Measurements from ENCODE around the gene SPRYD7.
"Not testable (repeated sequence)": the region's sequence is repeated elsewhere in the genome, so short reads cannot be mapped to it uniquely, and the experiment has no call there.

SPRYD7 gene

GRCh38 chr13:49925881-49926418 is 10.2 kb downstream of the SPRYD7 start:
- Histone ChIP-seq H3K18ac (ENCODE audit: low read length) (no peak overlapping the region), H3K56ac (ENCODE audit: low read length) (no peak overlapping the region), H2AK5ac (ENCODE audit: low read length) (no peak overlapping the region), H2BK15ac (replicated peaks; ENCODE audit: low read depth) (no peak overlapping the region), H3K36me3 (ENCODE audit: control insufficient read depth, insufficient read depth, low read length) (no peaks in the 10 kb centered on the region), H3K4ac (ENCODE audit: low read depth, low read length) (no peak overlapping the region), H3K23ac (ENCODE audit: low read length) (no peak overlapping the region), H4K8ac (ENCODE audit: low read depth, low read length) (no peak overlapping the region), H4K5ac (ENCODE audit: low read length) (no peak overlapping the region), H3K4me1 (ENCODE audit: control insufficient read depth, low read depth, low read length) (no peaks in the 10 kb centered on the region), H3K79me1 (ENCODE audit: low read length) (no peaks in the 10 kb centered on the region), H2BK5ac (ENCODE audit: low read length) (no peak overlapping the region), H3K27me3 (ENCODE audit: insufficient read depth, low read length, poor library complexity) (no peaks in the 10 kb centered on the region), H3K4me3 (ENCODE audit: low read length) (no peak overlapping the region), H3K9ac (ENCODE audit: low read length) (no peak overlapping the region), H3K27ac (ENCODE audit: low read depth, low read length) (no peak overlapping the region), H3K79me2 (ENCODE audit: control insufficient read depth, insufficient read depth, low read length) (no peaks in the 10 kb centered on the region), H2BK120ac (ENCODE audit: low read depth, low read length) (no peak overlapping the region), H3K4me2 (ENCODE audit: low read length) (no peak overlapping the region)
- DNase-seq: no peak
- no CpG with 5 or more reads among the region's 2 CpGs for WGBS (ENCODE audit: extremely low coverage, insufficient coverage, low lambda C conversion rate)

- no peak overlapping the region for H4K8ac ChIP-seq (ENCODE audit: low read depth, low read length)
- H3K18ac ChIP-seq (ENCODE audit: low read length): no peak overlapping the region
- no peaks in the 10 kb centered on the region for H3K36me3 ChIP-seq (ENCODE audit: control insufficient read depth, insufficient read depth, low read length)
- H2BK15ac ChIP-seq (replicated peaks; ENCODE audit: low read depth): no peak overlapping the region
- no peaks in the 10 kb centered on the region for H3K79me1 ChIP-seq (ENCODE audit: low read length)
- peak; percentile 5 for DNase-seq
- H2BK120ac ChIP-seq (ENCODE audit: low read depth, low read length): no peak overlapping the region
- H3K4me2 ChIP-seq (ENCODE audit: low read length): no peak overlapping the region
- H3K9ac ChIP-seq (ENCODE audit: low read length): no peak overlapping the region
- H2BK5ac ChIP-seq (ENCODE audit: low read length): no peak overlapping the region
- H3K27ac ChIP-seq (ENCODE audit: low read depth, low read length): no peak overlapping the region
- no peak overlapping the region for H2AK5ac ChIP-seq (ENCODE audit: low read length)
- no peak overlapping the region for H3K4ac ChIP-seq (ENCODE audit: low read depth, low read length)
- H3K4me1 ChIP-seq (ENCODE audit: control insufficient read depth, low read depth, low read length): no peaks in the 10 kb centered on the region
- H3K23ac ChIP-seq (ENCODE audit: low read length): no peak overlapping the region
- no peaks in the 10 kb centered on the region for H3K79me2 ChIP-seq (ENCODE audit: control insufficient read depth, insufficient read depth, low read length)
- no peak overlapping the region for H4K5ac ChIP-seq (ENCODE audit: low read length)
- H3K27me3 ChIP-seq (ENCODE audit: insufficient read depth, low read length, poor library complexity): no peaks in the 10 kb centered on the region
- no peak overlapping the region for H3K56ac ChIP-seq (ENCODE audit: low read length)
- no peak overlapping the region for H3K4me3 ChIP-seq (ENCODE audit: low read length)
Measured at GRCh38 chr13:49922301-49922700, 13.8 kb downstream of the SPRYD7 start.

- H3K56ac ChIP-seq (ENCODE audit: low read length); H3K18ac ChIP-seq (ENCODE audit: low read length); H3K4me3 ChIP-seq (ENCODE audit: low read length); H3K9ac ChIP-seq (ENCODE audit: low read length); H2BK120ac ChIP-seq (ENCODE audit: low read depth, low read length); H2BK15ac ChIP-seq (replicated peaks; ENCODE audit: low read depth); H3K27ac ChIP-seq (ENCODE audit: low read depth, low read length); H2AK5ac ChIP-seq (ENCODE audit: low read length); H3K4me2 ChIP-seq (ENCODE audit: low read length); H3K36me3 ChIP-seq (ENCODE audit: control insufficient read depth, insufficient read depth, low read length); H3K4ac ChIP-seq (ENCODE audit: low read depth, low read length); H4K8ac ChIP-seq (ENCODE audit: low read depth, low read length); H3K27me3 ChIP-seq (ENCODE audit: insufficient read depth, low read length, poor library complexity); H3K4me1 ChIP-seq (ENCODE audit: control insufficient read depth, low read depth, low read length); H3K79me2 ChIP-seq (ENCODE audit: control insufficient read depth, insufficient read depth, low read length); H3K23ac ChIP-seq (ENCODE audit: low read length); DNase-seq; H2BK5ac ChIP-seq (ENCODE audit: low read length); H3K79me1 ChIP-seq (ENCODE audit: low read length); H4K5ac ChIP-seq (ENCODE audit: low read length): not testable (repeated sequence)
- no CpG with 5 or more reads among the region's 4 CpGs for WGBS (ENCODE audit: extremely low coverage, insufficient coverage, low lambda C conversion rate)
Measured at GRCh38 chr13:49920969-49921368, 15.2 kb downstream of the SPRYD7 start.

- not testable (repeated sequence) for H3K56ac ChIP-seq (ENCODE audit: low read length); H2AK5ac ChIP-seq (ENCODE audit: low read length); H4K8ac ChIP-seq (ENCODE audit: low read depth, low read length); H2BK15ac ChIP-seq (replicated peaks; ENCODE audit: low read depth); H4K5ac ChIP-seq (ENCODE audit: low read length); H3K9ac ChIP-seq (ENCODE audit: low read length); DNase-seq; H3K18ac ChIP-seq (ENCODE audit: low read length); H3K36me3 ChIP-seq (ENCODE audit: control insufficient read depth, insufficient read depth, low read length); H2BK120ac ChIP-seq (ENCODE audit: low read depth, low read length); H3K4me1 ChIP-seq (ENCODE audit: control insufficient read depth, low read depth, low read length); H2BK5ac ChIP-seq (ENCODE audit: low read length); H3K4ac ChIP-seq (ENCODE audit: low read depth, low read length); H3K23ac ChIP-seq (ENCODE audit: low read length); H3K27ac ChIP-seq (ENCODE audit: low read depth, low read length); H3K79me2 ChIP-seq (ENCODE audit: control insufficient read depth, insufficient read depth, low read length); H3K4me3 ChIP-seq (ENCODE audit: low read length); H3K79me1 ChIP-seq (ENCODE audit: low read length); H3K27me3 ChIP-seq (ENCODE audit: insufficient read depth, low read length, poor library complexity); H3K4me2 ChIP-seq (ENCODE audit: low read length)
- no CpG with 5 or more reads among the region's 8 CpGs for WGBS (ENCODE audit: extremely low coverage, insufficient coverage, low lambda C conversion rate)
Measured at GRCh38 chr13:49918106-49918505, 18.0 kb downstream of the SPRYD7 start.

GRCh38 chr13:49914947-49915346 is 21.2 kb downstream of the SPRYD7 start:
- no peak overlapping the region for H3K4ac ChIP-seq (ENCODE audit: low read depth, low read length)
- no peak overlapping the region for H2AK5ac ChIP-seq (ENCODE audit: low read length)
- no peak overlapping the region for H2BK15ac ChIP-seq (replicated peaks; ENCODE audit: low read depth)
- no peaks in the 10 kb centered on the region for H3K36me3 ChIP-seq (ENCODE audit: control insufficient read depth, insufficient read depth, low read length)
- no peak overlapping the region for H4K8ac ChIP-seq (ENCODE audit: low read depth, low read length)
- no peaks in the 10 kb centered on the region for H3K27me3 ChIP-seq (ENCODE audit: insufficient read depth, low read length, poor library complexity)
- WGBS (ENCODE audit: extremely low coverage, insufficient coverage, low lambda C conversion rate): no CpG with 5 or more reads among the region's 1 CpG
- no peak overlapping the region for H2BK5ac ChIP-seq (ENCODE audit: low read length)
- H3K27ac ChIP-seq (ENCODE audit: low read depth, low read length): no peak overlapping the region
- no peak overlapping the region for H2BK120ac ChIP-seq (ENCODE audit: low read depth, low read length)
- no peak overlapping the region for H3K23ac ChIP-seq (ENCODE audit: low read length)
- no peak overlapping the region for H3K4me2 ChIP-seq (ENCODE audit: low read length)
- H3K79me1 ChIP-seq (ENCODE audit: low read length): no peaks in the 10 kb centered on the region
- H3K4me1 ChIP-seq (ENCODE audit: control insufficient read depth, low read depth, low read length): no peaks in the 10 kb centered on the region
- H3K79me2 ChIP-seq (ENCODE audit: control insufficient read depth, insufficient read depth, low read length): no peaks in the 10 kb centered on the region
- no peak overlapping the region for H3K4me3 ChIP-seq (ENCODE audit: low read length)
- no peak overlapping the region for H4K5ac ChIP-seq (ENCODE audit: low read length)
- no peak overlapping the region for H3K18ac ChIP-seq (ENCODE audit: low read length)
- H3K56ac ChIP-seq (ENCODE audit: low read length): no peak overlapping the region
- DNase-seq: no peak
- H3K9ac ChIP-seq (ENCODE audit: low read length): no peak overlapping the region

GRCh38 chr13:49908637-49909036 is 27.5 kb downstream of the SPRYD7 start:
- no peak overlapping the region for H3K9ac ChIP-seq (ENCODE audit: low read length)
- H3K56ac ChIP-seq (ENCODE audit: low read length): no peak overlapping the region
- no peaks in the 10 kb centered on the region for H3K79me1 ChIP-seq (ENCODE audit: low read length)
- no peak overlapping the region for H3K4me3 ChIP-seq (ENCODE audit: low read length)
- no peak overlapping the region for H2BK5ac ChIP-seq (ENCODE audit: low read length)
- H3K4me2 ChIP-seq (ENCODE audit: low read length): no peak overlapping the region
- no peak overlapping the region for H3K27ac ChIP-seq (ENCODE audit: low read depth, low read length)
- WGBS (ENCODE audit: extremely low coverage, insufficient coverage, low lambda C conversion rate): no CpG with 5 or more reads among the region's 5 CpGs
- no peaks in the 10 kb centered on the region for H3K79me2 ChIP-seq (ENCODE audit: control insufficient read depth, insufficient read depth, low read length)
- no peaks in the 10 kb centered on the region for H3K36me3 ChIP-seq (ENCODE audit: control insufficient read depth, insufficient read depth, low read length)
- no peak overlapping the region for H3K23ac ChIP-seq (ENCODE audit: low read length)
- no peaks in the 10 kb centered on the region for H3K27me3 ChIP-seq (ENCODE audit: insufficient read depth, low read length, poor library complexity)
- peak; percentile 22 for DNase-seq
- no peak overlapping the region for H2BK120ac ChIP-seq (ENCODE audit: low read depth, low read length)
- no peak overlapping the region for H2BK15ac ChIP-seq (replicated peaks; ENCODE audit: low read depth)
- H4K5ac ChIP-seq (ENCODE audit: low read length): no peak overlapping the region
- no peaks in the 10 kb centered on the region for H3K4me1 ChIP-seq (ENCODE audit: control insufficient read depth, low read depth, low read length)
- H4K8ac ChIP-seq (ENCODE audit: low read depth, low read length): no peak overlapping the region
- no peak overlapping the region for H2AK5ac ChIP-seq (ENCODE audit: low read length)
- no peak overlapping the region for H3K4ac ChIP-seq (ENCODE audit: low read depth, low read length)
- no peak overlapping the region for H3K18ac ChIP-seq (ENCODE audit: low read length)
